Measurements from ENCODE around the gene RAD51. TPM values are rescaled to one million over a fixed set of nuclear protein-coding genes. Genes with fewer than 3 reads are reported as not detected.

Gene RAD51
- total RNA-seq, 1 donor from 2014 or later, result 29.2 TPM

GRCh38 chr15:40723919-40724318, 28.9 kb downstream of the RAD51 start:
- H3K4me3 Mint-ChIP-seq, result no peak overlapping the region
- no peaks in the 10 kb centered on the region for H3K9me3 Mint-ChIP-seq
- no peak for DNase-seq (ENCODE audit: low read depth, low spot score)
- H3K27ac Mint-ChIP-seq (ENCODE audit: unreplicated experiment), result no peak overlapping the region
- no peaks in the 10 kb centered on the region for H3K4me1 Mint-ChIP-seq
- H3K36me3 Mint-ChIP-seq (ENCODE audit: low read depth), result peaks cover 7% of the 10 kb centered on the region
- no peak for TF ChIP-seq CTCF (conservative IDR thresholded peaks at IDR 0.05)
- no peaks in the 10 kb centered on the region for H3K27me3 Mint-ChIP-seq (ENCODE audit: low read depth)

- H3K36me3 Mint-ChIP-seq (ENCODE audit: low read depth), result peaks cover 20% of the 10 kb centered on the region
- no peak overlapping the region for H3K27ac Mint-ChIP-seq (ENCODE audit: unreplicated experiment)
- TF ChIP-seq CTCF (conservative IDR thresholded peaks at IDR 0.05), result no peak
- no peaks in the 10 kb centered on the region for H3K27me3 Mint-ChIP-seq (ENCODE audit: low read depth)
- H3K4me3 Mint-ChIP-seq, result no peak overlapping the region
- H3K4me1 Mint-ChIP-seq, result no peaks in the 10 kb centered on the region
- no peak for DNase-seq (ENCODE audit: low read depth, low spot score)
- no peaks in the 10 kb centered on the region for H3K9me3 Mint-ChIP-seq
These were observed 36.1 kb downstream of the RAD51 start for GRCh38 chr15:40731034-40731433.

- Mint-ChIP-seq H3K27me3 (ENCODE audit: low read depth) (no peaks in the 10 kb centered on the region), H3K4me1 (no peaks in the 10 kb centered on the region), H3K9me3 (no peaks in the 10 kb centered on the region), H3K4me3 (no peak overlapping the region), H3K27ac (ENCODE audit: unreplicated experiment) (no peak overlapping the region), H3K36me3 (ENCODE audit: low read depth) (peaks cover 4% of the 10 kb centered on the region)
- no peak for TF ChIP-seq CTCF (conservative IDR thresholded peaks at IDR 0.05)
- DNase-seq (ENCODE audit: low read depth, low spot score), result no peak
These were observed 41.6 kb downstream of the RAD51 start for GRCh38 chr15:40736575-40736974.

- no peaks in the 10 kb centered on the region for H3K4me1 Mint-ChIP-seq
- no peak for TF ChIP-seq CTCF (conservative IDR thresholded peaks at IDR 0.05)
- no peak for DNase-seq (ENCODE audit: low read depth, low spot score)
- no peak overlapping the region for H3K27ac Mint-ChIP-seq (ENCODE audit: unreplicated experiment)
- peaks cover 4% of the 10 kb centered on the region for H3K36me3 Mint-ChIP-seq (ENCODE audit: low read depth)
- no peaks in the 10 kb centered on the region for H3K27me3 Mint-ChIP-seq (ENCODE audit: low read depth)
- no peaks in the 10 kb centered on the region for H3K9me3 Mint-ChIP-seq
- H3K4me3 Mint-ChIP-seq, result no peak overlapping the region
These were observed 42.1 kb downstream of the RAD51 start for GRCh38 chr15:40737048-40737447.

GRCh38 chr15:40739047-40739446, 44.1 kb downstream of the RAD51 start:
- Mint-ChIP-seq H3K4me1 (peaks cover 5% of the 10 kb centered on the region), H3K4me3 (no peak overlapping the region), H3K27ac (ENCODE audit: unreplicated experiment) (no peak overlapping the region), H3K36me3 (ENCODE audit: low read depth) (peaks cover 5% of the 10 kb centered on the region), H3K9me3 (no peaks in the 10 kb centered on the region), H3K27me3 (ENCODE audit: low read depth) (no peaks in the 10 kb centered on the region)
- DNase-seq (ENCODE audit: low read depth, low spot score), result no peak
- TF ChIP-seq CTCF (conservative IDR thresholded peaks at IDR 0.05), result no peak

GRCh38 chr15:40739854-40740253, 44.9 kb downstream of the RAD51 start:
- H3K4me1 Mint-ChIP-seq, result peaks cover 13% of the 10 kb centered on the region
- H3K27me3 Mint-ChIP-seq (ENCODE audit: low read depth), result no peaks in the 10 kb centered on the region
- TF ChIP-seq CTCF (conservative IDR thresholded peaks at IDR 0.05), result no peak
- no peak overlapping the region for H3K4me3 Mint-ChIP-seq
- H3K9me3 Mint-ChIP-seq, result no peaks in the 10 kb centered on the region
- no peak for DNase-seq (ENCODE audit: low read depth, low spot score)
- no peak overlapping the region for H3K27ac Mint-ChIP-seq (ENCODE audit: unreplicated experiment)
- H3K36me3 Mint-ChIP-seq (ENCODE audit: low read depth), result peaks cover 5% of the 10 kb centered on the region

All from neural crest cell (in vitro differentiated cells).